Epidermal melanocyte (primary cell): ENCODE data around the gene AAK1.
"Not testable (repeated sequence)": the region's sequence is repeated elsewhere in the genome, so short reads cannot be mapped to it uniquely, and the experiment has no call there.

ENCODE experiments used
- DNase-seq: peaks from one replicate; pipeline ENCODE4 v3.0.0; 2011; ENCODE audit warnings: low spot score; ENCODE audit not compliant: insufficient read length

The AAK1 gene

DNA sequence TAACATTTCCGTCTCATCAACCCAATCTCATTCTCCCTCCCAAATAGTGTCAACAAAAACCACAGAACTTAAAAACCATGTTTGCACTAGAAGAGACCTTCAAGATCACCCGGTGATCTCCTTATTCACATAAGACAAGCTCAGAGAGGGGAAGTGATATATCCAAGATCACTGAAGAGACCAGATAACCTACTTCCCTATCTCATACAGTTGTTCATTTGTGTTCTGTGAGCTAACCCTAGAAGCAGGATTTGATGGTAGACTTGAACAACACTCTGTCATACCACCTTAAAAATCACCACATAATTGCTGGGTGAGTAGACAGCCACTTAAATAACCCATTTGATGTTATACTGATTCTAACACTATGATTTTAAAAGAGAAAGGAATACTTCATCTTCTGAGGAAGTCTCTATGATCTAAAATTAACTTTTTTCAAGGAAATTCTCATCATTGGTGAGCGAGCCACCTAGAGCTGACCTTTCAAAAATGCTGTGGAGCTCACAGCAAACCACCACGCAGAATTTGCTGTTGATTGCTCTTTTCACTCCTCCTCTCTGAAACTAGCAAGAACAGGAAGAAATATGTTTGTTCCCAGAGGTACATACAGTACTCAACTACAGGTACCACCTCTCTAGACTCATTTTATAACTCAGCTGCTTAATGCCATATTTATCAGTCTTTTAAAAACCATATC, 15.1 kb downstream of the AAK1 start:
- DNase-seq: no peak

DNA sequence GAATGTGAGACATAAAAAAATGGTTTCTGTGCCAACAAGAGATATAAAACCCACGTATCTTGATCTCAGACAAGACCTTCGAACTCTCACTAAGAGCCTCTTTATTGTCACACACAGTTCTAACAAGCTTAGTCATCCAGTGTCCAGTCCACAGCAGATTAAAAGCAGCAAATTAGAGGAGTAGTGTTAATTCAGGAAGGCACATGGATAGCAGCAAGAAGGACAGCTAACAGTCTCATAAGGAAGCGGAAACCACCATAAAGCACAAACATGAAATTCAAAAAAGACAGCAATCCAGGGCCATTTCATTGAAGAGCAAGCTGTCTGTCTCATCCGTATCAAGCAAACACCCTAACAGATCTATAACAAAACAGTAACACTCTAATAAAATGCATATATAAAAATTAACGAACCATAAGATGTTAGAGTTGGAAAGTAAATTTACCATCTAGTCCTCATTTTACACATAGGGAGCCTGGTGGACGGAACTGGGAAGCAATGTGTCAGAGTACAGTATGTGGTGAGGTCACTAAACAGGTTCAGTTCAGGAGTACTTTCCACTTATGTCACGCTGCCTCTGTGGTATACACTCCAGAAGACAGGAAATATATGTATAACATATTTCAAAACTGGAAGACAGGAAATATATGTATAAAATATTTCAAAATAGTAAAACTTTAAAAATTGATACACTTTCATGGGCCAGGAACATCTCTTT, 18.3 kb downstream of the AAK1 start:
- no peak for DNase-seq

DNA sequence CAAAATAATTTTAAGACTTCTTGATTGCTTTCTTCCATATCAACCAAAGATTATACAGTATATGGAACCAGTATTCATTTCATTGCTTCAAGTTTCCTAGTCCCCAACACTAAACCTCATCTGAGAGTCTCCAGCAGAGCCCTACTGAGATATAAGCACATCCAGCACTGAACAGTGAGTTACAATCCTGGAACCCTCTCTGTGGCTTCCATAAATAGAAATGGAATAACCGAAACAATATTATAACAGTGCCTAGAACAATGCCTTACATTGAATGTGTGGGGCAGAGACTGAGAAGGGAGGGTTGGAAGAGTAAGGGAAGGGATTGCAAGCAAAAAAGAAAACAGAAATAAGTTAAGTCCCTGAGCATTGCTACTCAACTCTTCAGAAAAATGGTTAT, 18.9 kb downstream of the AAK1 start:
- DNase-seq: peak; percentile 55

DNA sequence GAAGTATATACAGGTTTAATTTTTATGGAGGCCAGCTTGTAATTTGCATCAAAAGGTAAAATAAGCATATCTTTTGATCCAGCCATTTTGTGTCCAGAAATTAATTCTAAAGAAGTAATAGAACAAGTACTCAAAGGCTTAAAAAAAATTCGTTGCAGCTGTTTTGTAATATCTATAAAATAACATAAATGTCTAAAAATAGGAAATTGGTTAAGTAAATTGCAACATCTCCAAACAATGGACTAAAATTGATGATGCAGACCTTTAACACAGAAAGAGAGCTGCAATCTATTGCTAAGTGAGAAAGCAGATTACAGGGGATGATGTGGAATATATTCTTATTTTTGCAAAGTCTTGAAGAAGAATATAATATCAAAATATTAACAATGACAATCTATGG, 19.4 kb downstream of the AAK1 start:
- DNase-seq: no peak

DNA sequence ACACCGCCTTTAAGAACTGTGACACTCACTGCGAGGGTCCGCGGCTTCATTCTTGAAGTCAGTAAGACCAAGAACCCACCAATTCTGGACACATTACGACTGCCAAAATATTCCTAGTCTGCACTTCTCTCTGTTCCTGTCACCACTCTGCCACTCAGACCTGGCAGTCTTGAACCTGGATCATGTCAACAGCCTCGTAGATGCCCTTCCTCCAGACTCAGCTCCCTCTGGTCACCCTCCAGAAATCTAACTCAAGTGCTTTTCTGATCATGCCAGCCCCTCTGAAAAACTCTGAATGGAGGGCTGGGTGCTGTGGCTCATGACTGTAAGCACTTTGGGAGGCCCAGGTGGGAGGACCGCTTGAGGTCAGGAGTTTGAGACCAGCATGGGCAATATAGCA, 20.3 kb downstream of the AAK1 start:
- no peak for DNase-seq

DNA sequence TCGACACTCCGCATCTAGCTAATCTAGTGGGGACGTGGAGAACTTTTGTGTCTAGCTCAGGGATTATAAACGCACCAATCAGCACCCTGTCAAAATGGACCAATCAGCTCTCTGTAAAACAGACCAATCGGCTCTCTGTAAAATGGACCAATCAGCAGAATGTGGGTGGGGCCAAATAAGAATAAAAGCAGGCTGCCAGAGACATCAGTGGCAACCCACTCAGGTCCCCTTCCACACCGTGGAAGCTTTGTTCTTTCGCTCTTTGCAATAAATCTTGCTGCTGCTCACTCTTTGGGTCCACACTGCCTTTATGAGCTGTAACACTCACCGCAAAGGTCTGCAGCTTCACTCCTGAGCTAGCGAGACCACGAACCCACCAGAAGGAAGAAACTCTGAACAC, 20.7 kb downstream of the AAK1 start:
- not testable (repeated sequence) for DNase-seq

DNA sequence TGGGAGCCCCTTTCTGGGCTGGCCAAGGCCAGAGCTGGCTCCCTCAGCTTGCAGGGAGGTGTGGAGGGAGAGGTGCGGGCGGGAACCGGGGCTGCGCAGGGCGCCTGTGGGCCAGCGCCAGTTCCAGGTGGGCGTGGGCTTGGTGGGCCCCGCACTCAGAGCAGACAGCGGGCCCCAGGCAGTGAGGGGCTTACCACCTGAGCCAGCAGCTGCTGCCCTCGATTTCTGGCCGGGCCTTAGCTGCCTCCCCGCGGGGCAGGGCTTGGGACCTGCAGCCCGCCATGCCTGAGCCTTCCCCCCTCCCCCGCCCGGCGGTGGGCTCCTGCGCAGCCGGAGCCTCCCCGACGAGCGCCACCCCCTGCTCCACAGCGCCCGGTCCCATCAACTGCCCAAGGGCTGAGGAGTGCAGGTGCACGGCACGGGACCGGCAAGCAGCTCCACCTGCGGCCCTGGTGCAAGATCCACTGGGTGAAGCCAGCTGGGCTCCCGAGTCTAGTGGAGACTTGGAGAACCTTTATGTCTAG, 21.5 kb downstream of the AAK1 start:
- DNase-seq: not testable (repeated sequence)

DNA sequence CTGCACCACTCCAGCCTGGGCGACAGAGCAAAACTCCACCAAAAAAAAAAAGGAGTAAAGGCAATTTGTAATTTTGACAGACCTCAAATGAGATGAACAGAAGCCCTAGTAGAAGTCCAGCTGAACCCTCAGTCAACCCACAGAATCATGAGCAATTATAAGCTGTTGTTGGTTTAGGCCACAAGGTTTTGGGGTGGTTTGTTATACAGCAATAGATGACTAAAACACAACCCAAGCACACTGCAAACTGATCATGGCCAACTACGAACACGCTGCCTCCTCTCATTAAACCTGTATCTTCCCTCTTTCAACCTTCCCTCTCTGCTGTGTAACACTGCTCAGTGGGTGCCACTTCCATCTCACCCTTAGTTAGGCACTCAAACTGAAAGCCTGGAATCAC, 22.1 kb downstream of the AAK1 start:
- no peak for DNase-seq

DNA sequence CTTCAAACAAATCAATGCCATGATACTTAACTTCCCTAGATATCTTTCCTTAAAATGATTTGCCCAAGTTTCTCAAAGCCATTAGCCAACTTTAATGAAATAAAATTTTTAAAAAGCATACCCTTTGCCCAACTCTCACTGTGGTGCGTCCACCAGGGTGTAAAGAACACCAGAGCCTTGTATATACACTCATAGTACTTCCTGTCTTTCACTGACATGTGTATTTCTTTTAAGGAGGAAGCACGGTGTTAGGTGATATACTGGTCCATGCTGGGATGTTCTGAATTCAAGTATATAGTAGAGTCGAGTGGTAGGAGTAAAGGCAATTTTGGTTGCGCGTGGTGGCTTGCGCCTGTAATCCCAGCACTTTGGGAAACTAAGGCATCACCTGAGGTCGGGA, 22.7 kb downstream of the AAK1 start:
- no peak for DNase-seq

DNA sequence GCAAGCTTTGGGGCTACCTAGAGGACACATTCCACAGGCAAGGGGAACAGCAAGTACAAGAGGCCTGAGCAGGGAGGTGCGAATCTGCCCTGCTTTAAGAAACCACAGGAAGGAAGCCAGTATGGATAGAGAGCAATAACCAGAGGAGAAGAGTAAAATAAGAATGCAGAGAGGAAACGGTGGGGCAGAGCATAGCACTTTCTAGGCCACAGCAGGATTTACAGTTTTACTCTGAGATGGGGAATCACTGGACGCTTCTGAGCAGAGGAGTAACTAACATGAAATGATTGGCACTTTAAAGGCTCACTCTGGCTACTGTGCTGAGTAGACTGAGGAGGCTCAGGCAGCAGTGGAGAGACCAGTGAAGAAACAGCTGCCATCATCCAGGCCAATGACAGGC, 23.8 kb downstream of the AAK1 start:
- no peak for DNase-seq

DNA sequence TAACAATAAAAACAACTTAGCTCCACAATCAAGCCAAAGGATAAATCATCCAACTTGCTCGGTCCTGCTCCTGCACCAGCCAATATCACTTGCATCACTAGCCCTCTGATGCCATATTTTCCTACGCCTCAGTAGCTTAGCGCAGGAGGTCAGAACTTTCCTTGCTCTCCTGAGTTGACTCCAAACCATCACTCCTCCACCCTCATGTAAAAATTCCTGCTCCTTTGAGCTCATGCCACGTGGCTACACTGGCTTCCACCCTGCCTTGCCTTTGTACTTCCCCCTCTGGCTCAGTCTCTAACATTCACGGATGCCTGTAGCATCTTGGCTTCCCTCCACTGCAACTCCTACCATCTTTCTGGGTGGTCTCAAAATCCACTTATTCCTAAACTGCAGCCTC, 25.2 kb downstream of the AAK1 start:
- DNase-seq: no peak

DNA sequence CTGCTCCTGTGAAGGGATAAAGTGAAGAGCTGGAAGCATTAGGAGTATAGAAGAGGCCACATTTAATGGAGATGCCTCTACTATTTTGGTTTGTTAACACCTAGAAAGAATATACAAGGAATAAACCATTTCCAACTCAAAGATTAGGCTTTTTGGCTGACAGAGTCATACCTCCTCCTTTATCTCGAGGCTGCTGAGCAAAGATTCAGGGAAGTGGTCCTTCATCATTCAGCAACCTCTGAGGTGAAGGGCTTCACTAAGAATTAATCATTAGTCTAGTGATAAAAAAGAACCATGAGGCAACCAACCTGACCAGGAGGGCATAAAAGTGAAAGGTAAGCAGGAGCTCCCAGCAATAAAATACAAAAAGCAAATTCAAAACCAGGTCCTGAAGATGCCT, 25.8 kb downstream of the AAK1 start:
- DNase-seq: no peak

DNA sequence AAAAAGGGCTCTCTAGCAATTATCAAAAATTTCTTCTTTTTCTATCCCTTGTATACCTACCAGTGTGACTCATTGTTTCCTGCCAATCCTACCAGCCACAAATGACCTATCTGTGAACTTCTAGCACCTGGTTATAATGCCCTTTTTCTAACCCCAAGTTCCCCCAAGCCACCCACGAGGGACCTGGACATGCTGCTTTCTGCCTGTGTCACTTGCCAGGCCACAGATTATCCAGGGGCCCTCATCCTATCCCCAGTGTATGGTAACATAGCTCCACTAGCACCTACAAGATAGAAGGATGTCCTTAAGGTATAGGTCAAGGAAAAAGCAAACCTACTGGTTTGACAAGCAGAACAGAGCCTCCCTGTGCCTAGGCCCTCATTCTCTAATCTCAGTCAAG, 26.8 kb downstream of the AAK1 start:
- DNase-seq: no peak

DNA sequence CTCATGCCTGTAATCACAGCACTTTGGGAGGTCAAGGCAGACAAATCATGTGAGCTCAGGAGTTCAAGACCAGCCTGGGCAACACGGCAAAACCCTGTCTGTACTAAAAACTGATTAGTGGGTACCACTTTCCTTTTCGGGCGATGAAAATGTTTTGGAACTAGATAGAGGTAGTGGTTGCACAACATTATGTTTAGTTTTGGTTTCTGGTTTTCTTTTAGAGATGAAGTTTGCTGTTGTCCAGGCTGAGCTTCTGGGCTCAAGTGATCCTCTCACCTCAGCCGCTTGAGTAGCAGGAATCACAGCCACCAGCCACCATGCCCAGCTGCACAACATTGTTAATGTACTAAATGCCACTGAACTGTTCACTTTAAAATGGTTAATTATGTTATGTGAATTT, 27.6 kb downstream of the AAK1 start:
- no peak for DNase-seq

DNA sequence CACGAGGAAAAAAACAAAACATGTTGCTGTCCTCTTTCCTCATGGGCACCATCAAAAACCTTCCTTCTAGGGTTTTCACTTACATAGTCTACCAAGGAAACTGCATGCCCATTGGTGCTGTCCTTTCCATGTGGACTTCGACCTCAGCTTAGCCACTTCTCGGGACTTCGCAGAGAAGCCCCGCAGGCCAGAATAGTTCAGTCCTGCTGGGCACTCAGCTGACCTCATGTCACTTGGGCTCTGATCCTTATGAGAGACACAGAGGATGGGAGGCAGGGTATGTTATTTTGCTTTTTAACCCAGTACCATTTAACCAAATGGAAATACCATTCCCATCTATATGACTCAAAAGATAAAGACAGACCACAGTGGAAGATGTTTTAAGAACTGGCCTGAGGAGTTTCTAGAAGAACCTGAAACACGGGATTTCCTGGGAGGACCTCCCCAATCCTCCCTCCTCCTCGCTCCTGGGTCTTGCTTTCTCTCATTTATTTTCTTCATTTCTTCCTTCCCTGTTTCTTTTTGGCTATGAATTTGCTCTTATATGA, 28.4 kb downstream of the AAK1 start:
- DNase-seq: no peak

DNA sequence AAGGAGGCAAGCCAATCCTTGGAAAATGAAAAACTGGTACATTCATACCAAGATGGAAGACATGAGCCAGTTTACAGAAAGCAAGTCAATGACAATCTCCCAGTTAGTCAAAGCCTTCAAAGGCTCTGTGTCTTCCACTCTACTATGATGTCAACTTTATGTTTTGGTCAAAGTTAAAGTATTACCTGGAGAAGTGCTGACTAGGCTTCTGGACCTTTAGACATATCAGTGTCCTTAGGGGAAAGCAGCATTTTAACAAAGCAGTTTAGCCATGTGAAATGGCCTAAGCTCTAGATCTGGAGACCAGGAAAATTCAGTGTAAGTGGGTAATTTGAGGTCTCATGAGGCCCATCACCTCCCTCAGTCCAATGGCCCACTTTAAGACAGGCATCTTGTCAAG, 30.8 kb downstream of the AAK1 start:
- DNase-seq: no peak

DNA sequence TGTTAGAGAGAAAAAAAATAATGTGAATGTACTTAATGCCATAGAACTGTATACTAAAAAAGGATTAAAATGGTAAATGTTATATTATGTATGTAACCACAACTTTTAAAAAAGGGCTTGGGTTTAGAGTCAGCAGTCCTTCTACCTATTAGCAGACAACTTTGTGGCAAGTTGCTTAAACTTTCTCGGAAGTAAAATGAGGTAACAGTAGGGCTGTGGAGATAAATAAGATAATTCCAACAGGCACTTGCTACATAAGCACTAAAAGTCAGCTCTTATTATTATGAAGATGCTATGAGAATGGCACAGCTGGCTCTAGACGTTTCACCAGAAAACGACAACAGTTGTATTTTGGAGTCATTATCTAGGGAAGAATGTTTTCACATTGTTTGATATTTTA, 31.3 kb downstream of the AAK1 start:
- no peak for DNase-seq

DNA sequence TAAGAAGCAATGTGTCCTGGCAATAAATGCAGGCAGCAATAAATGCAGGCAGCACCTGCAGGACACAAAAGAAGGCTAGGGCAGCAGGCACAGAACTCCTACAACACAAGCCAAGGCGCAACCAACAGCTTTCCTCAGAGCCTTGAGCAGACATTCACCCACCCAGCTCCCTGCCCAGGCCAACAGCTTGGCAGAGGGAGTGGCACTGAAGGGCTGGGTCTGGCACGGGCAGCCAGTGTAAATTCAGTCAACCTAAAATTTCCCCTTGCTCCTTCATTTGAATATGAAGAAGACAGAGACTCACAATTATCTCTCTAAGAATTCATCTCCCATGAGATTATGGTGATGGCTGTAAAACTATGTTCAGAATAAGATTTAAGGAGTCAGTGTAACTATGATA, 35.4 kb downstream of the AAK1 start:
- DNase-seq: no peak

DNA sequence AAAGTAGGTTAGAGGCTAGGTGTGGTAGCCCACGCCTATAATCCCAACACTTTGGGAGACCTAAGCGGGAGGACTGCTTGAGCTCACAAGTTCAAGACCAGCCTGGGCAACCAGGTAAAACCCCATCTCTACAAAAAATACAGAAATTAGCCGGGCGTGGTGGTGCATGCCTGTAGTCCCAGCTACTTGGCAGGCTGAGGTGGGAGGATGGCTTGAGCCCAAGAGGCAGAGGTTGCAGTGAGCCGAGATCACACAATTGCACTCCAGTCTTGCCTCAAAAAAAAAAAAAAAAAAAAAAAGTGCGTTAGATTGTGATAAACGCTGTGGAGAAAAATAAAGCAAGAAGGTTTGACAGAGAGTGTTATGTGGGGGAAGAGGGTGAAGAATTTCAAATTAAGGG, 36.8 kb downstream of the AAK1 start:
- not testable (repeated sequence) for DNase-seq

DNA sequence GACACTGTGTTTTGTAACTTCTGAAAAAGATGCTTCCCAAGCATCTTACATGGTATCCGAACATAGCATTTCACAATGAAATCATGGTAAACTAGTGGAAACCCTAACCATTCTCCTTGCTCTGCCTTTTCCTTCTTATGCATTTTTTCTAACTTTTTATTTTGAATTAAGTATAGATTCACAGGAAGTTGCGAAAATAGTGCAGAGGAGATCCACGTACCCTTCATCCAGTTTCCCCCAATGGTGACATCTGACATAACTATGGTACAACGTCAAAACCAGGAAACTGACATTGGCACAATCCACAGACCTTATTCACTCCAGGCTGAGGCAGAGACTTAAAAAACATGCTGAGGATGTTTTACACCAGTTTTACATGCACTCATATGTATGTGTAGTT, 38.3 kb downstream of the AAK1 start:
- DNase-seq: no peak

DNA sequence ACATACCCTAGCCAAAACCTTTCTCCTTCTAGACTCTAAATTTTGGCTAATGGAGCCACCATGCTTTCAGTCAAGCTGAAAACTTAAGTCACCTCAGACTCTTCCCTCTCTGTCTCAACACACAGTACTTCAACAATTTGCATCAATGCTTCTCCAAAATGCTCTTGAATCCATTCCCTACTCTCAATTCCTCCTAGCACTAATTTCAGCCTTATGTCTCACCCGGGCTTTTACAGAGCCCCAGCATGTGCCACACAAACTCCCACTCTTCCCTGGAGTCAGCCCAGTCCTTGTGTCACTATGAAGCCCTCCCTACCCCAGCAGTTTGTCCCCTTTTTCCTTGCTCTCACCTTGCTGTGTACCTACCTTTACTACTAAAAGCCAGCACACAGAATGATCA, 38.7 kb downstream of the AAK1 start:
- no peak for DNase-seq

DNA sequence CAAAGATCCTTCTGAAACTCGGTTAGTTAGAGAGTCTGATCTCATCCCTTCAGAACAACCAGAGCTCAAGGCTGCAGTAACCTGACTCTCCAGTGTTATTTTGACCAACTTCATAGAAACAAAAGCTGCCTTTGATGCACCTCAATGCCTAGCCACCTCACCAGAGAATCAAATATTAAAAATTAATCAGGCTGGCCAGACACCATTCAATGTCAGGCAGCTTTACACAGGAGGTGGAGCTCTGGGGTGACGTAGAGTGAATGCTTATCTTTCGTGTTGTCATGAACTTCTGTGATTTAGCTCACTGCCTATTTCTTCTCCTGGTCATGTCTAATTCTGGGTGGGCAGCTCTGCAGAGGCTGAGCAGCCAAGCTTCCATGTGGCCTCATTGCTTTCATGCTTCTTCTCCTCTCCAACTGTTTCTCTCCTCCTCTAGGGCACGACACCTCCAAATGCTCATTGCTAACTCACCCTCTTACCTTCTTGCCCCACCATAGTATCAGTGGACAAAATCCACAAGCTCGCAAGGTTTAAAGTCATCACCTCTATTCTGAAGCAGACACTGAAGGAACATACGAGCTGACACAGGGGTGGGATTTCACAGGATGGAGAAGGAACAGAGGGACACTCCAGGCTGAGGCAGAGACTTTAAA, 39.4 kb downstream of the AAK1 start:
- DNase-seq: no peak
